Activated T-cell treated with anti-CD3 and anti-CD28 coated beads for 4 hours (primary cell): ENCODE results near the gene UBN1.
"Not testable (repeated sequence)": the region's sequence is repeated elsewhere in the genome, so short reads cannot be mapped to it uniquely, and the experiment has no call there.

Experiments used
- DNase-seq: peaks from one replicate; pipeline ENCODE4 v3.0.0-alpha.2; 2020

The UBN1 gene

GRCh38 chr16:4909825-4910224 lies 62.5 kb downstream of the UBN1 start:
- no peak for DNase-seq

GRCh38 chr16:4910828-4911227 lies 63.5 kb downstream of the UBN1 start:
- no peak for DNase-seq

DNA sequence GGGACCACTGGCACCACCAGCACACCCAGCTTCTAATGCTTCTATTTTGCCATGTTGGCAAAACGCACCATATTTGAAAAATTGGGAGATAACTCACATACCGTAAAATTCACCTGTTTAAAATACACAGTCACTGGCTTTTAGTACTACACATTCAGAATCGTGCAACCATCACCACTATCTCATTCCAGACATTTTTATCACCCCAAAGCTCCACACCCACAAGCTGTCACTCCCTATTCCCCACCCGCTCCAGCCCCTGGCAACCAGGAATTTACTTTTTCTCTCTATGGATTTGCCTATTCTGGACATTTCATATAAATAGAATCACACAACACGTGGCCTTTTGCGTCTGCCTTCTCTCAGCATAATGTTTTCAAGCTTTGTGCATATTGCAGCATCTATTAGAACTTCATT lies 64.7 kb downstream of the UBN1 start:
- DNase-seq: no peak

DNA sequence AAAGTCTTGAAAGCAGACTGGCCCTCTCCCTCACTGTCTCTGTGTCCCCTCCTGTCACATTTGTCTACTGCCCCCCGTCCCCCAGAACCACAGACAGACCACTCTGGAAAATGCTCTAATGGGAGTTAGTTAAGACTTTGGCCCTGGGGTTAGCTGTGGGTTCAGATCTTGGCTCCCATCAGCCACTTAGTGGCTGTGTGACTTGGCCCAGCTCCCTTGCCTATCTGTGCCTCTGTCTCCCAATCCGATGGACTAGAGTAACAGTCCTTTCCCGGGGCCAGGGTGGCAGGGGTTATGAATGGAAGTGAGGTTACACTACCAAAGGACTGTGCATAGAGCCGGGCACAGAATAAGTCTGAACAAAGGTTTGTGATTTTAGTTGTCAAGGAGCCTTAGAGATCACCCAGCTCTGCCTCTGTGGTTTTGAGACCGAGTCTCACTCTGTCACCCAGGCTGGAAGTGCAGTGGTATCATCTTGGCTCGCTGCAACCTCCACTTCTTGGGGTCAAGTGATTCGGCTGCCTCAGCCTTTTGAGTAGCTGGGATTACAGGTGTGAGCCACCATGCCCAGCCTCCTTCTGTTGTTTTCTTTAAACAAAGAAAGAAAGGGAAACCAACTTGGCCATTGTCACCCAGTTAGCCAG lies 66.0 kb downstream of the UBN1 start:
- no peak for DNase-seq

GRCh38 chr16:4913774-4914525 lies 66.7 kb downstream of the UBN1 start:
- no peak for DNase-seq

DNA sequence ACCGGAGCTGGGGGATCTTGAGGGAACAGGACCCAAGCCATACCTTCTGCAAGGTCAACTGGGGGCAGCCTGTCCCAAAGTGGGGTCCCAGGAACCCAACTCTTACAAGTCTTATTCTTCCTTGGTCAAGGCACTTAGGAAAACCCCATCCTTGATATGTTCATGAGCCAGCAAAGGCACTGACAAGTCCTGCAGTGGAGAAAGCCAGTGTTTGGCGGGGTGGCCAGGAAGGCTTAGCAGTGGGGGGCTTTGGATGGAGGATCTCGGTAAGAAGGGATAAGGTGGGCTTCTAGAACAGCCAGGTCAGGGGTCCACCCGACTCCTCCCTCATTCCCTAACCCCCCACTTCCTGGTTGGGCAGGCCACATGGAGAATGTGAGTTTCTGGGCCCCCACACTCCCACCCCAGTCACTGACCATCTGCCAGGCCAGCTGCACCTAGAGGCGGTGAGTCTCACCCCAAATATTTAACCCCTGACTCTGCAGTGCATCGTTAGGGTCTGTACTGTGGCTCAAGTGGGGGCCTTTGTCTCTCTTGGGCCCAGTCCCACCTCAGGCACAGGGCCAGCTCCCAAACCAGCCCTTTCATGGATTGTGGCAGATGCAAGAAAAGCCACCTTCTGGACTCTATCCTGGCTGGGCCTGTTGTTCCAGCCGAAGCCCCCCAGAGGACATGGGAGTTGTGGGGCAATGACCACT lies 67.4 kb downstream of the UBN1 start:
- DNase-seq: no peak

- no peak for DNase-seq
These were observed 68.0 kb downstream of the UBN1 start for GRCh38 chr16:4915226-4915761.

DNA sequence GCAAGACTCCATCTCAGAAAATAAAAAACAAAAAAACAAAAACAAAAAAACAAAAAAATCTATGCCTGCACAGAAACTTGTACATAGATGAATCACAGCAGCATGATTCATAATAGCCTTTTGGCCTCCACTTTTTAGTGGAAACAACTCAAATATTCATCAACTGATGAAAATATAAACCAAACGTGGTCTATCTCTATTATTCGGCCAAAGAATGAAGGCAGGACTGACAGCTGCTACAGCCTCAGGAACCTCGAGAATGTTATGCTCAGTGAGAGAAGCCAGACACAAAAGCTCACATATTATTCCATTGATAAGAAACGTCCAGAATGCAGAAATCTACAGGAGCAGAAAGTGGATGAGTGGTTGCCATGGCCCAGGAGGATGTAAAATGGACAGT lies 69.8 kb downstream of the UBN1 start:
- DNase-seq: no peak

DNA sequence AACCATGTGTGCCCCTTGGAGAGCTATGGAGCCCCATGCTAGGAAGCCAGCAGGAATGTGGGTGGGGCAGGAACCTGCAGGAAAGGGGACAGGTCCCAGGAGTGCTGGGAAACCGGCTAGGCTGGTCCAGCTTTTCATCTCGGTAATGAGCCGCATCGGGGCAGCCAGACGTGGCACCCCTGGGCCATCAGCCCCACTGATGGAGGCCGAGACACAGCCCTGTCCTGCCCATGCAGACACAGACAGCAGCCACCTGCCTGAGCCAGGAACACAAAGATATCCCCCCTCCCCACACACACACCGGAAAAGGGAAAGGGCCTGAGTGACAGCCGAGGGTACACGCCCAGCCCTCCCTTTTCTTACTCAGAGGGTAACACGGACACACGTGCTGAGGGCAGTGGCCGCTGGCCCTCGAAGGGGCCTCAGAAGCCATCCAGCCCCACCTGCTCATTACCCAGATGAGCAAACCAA lies 71.5 kb downstream of the UBN1 start:
- DNase-seq: no peak

- DNase-seq: no peak
These were observed 73.5 kb downstream of the UBN1 start for GRCh38 chr16:4920826-4921225.

DNA sequence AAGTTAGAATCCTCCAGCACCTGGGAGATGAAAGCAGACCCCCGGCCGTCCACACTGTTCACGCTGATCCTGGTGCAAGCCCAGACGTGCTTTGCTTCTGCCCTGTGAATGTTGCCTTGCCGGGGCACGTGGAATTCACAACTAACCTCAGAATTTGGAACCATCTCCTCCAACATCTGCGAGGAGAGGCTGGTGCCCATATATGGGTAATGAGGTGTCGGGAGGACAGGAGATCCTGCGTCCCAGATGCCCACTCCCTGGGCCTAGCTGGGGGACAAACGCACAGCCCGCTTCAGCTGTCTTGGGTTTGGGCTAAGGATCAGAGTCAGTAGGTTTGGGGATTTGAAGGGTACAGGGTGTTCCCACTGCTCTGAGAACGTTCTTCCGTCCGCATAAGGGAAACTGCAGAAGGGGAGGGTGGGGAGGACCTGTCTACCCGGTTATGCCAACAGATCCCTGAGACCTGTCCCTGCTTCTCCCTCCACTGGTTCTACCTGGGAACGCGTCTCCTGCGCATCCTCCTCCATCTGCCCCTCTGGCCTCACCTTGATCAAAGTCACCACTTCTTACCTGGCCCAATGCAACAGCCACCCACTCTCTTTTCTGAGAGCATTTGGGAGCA lies 75.6 kb downstream of the UBN1 start:
- DNase-seq: no peak

- no peak for DNase-seq
These were observed 76.6 kb downstream of the UBN1 start for GRCh38 chr16:4923853-4924252.

DNA sequence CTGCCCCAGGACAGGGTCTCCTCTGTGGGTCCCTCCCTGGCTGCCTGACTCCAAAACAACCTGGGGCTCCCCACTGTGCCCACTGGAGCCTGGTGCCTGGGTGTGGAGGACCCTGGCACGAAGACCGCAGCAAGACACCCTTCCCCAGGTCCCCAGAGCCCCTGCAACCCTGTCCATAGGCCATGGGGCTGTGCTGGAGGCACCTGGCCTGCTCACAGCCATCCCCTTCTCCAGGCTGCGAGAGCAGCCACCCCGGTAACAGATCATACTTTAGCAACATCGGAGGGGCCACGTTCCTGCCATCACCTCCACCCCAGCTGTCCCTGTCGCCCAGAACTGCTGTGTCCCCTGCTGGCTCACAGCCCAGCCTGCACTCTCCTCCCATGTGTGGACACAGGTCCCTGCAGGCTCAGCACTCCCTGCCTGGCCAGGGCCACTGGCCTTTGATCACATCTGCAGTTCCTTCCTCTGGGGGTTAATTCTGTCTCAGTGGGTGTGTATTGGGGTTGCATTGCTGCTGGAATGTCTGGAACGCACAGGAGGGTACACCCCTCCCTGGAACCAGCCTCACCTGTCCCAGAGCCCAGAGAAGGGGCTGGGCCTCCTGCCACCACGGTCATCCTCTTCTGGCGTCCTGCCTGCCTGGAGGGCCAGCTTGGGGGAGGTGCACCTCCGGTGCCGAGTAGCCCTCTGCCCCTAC lies 77.5 kb downstream of the UBN1 start:
- no peak for DNase-seq

GRCh38 chr16:4925293-4925607 lies 78.0 kb downstream of the UBN1 start:
- no peak for DNase-seq

DNA sequence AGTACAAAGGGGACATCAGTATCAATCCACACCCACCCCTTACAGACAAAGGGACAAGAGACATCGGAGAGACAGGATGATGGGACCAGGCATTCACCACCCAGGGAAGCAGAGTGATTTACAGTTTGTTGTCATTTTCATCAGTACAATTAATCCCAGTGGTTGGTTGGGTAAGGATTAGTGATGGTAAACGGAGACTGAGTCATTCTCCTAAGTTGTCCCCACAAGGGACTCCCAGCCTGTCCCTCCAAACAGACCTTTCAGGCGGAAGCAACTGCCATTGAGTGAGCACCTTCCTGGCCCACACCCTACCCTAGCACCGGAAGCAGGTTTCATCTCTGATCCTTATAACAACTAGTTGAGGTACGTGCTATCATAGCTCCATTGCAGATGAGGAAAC lies 78.5 kb downstream of the UBN1 start:
- DNase-seq: no peak

DNA sequence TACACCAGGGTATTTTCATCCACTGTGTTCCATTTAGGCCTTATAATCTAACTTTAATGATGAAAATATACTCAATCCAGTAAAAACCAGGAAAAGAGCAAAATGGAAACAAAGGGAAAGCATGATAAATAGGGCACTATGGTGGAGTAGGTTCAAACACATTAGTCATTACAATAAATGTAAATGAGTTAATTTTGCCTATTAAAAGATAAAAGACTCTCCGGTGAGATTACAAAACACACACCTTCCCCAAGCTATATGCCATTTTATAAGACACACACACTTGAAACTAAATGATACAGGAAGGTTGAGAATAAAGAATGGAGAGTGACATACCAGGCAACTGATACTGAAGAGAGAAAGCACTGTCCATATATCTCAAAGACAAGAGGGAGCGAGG lies 79.6 kb downstream of the UBN1 start:
- no peak for DNase-seq

- no peak for DNase-seq
These were observed 80.4 kb downstream of the UBN1 start for GRCh38 chr16:4927661-4928060.

DNA sequence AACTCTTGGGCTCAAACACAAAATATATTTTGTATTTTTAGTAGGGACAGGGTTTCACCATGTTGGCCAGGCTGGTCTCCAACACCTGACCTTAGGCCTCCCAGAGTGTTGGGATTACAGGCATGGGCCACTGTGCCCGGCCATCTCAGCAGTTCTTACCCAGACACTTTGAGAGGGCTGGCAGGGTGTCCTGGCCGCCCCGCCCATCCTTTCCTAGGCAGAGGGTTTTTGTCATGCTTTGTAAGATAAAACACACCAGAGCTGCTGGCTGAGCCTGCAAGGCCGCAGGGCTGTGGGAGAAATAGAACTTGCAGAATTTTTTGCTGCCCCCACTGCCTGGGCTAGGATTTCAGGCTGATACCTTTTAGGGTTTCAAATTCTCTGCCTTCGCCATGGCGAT lies 80.9 kb downstream of the UBN1 start:
- no peak for DNase-seq

- not testable (repeated sequence) for DNase-seq
These were observed 82.3 kb downstream of the UBN1 start for GRCh38 chr16:4929619-4930018.

DNA sequence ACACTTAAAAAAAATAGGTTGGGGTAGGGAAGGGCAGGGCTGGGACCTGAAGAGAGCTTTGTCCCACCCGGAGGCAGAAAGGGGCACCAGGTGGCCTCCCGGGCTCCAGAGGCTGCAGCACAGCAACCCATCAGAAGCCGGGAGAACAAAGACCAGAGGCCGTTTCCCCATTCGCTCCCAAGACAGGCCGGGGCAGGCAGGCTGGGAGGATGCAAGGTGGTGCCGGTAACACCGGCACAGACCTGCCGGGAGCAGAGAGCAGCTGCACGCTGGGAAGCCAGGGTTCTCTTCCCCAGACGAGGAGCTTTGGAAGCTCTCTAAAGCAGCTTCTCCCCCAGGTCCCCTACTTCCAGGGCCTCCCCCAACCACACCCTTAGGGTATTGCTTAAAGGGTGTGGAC lies 84.1 kb downstream of the UBN1 start:
- no peak for DNase-seq
